Nucleus accumbens (tissue), 56 donors: ENCODE data around the gene ADCY1.

Experiments used
- DNase-seq, 56 donors: peaks; one replicate each; lab custom pipeline; 2025; lab: John Stamatoyannopoulos, UW

The ADCY1 gene

GRCh38 chr7:45708046-45708950 is 134.1 kb downstream of the ADCY1 start:
- no peak for DNase-seq

- DNase-seq: no peak
Observed at GRCh38 chr7:45709168-45710042, 135.2 kb downstream of the ADCY1 start.

GRCh38 chr7:45710271-45711160 is 136.3 kb downstream of the ADCY1 start:
- DNase-seq: no peak

- DNase-seq: no peak
Observed at GRCh38 chr7:45711161-45711490, 137.0 kb downstream of the ADCY1 start.

- no peak for DNase-seq
Observed at GRCh38 chr7:45712057-45712689, 138.0 kb downstream of the ADCY1 start.

- DNase-seq: no peak
Observed at GRCh38 chr7:45712872-45713668, 138.9 kb downstream of the ADCY1 start.

GRCh38 chr7:45713669-45714520 is 139.7 kb downstream of the ADCY1 start:
- DNase-seq: no peak

- DNase-seq: no peak
Observed at GRCh38 chr7:45714521-45714820, 140.3 kb downstream of the ADCY1 start.

- no peak for DNase-seq
Observed at GRCh38 chr7:45715471-45716352, 141.5 kb downstream of the ADCY1 start.

GRCh38 chr7:45716380-45717203 is 142.4 kb downstream of the ADCY1 start:
- DNase-seq: no peak

- no peak for DNase-seq
Observed at GRCh38 chr7:45717537-45718235, 143.5 kb downstream of the ADCY1 start.

- DNase-seq: no peak
Observed at GRCh38 chr7:45718464-45719330, 144.5 kb downstream of the ADCY1 start.

GRCh38 chr7:45720989-45721388 is 146.8 kb downstream of the ADCY1 start:
- DNase-seq: no peak

GRCh38 chr7:45721686-45722598 is 147.8 kb downstream of the ADCY1 start:
- DNase-seq: no peak
